Stomach (tissue), 9 donors: ENCODE results near the gene RAB18. TPM values are rescaled to one million over a fixed set of nuclear protein-coding genes. Genes with fewer than 3 reads are reported as not detected.

ENCODE experiments used
- DNase-seq, 2 donors: peaks; one replicate each; pipeline versions ENCODE4 v3.0.0 to v3.0.0-alpha.2; 2013 to 2019
- H3K27ac ChIP-seq, 5 donors: fragments of 200-600 bp in 4 of 5; sonication (generic) in 4 of 5; one replicate each; pipeline ENCODE4 v1.5.1; 2013 to 2019; ENCODE audit warnings: mild to moderate bottlenecking in 1 of 5, moderate library complexity in 1 of 5
- H3K27me3 ChIP-seq, 3 donors: fragments of 200-600 bp; sonication (generic); one replicate each; pipeline ENCODE4 v1.5.1; 2017 to 2019; ENCODE audit warnings: mixed run types in 1 of 3
- H3K36me3 ChIP-seq, 4 donors: fragments of 200-600 bp; sonication (generic); 1 replicate in 3 of 4; 2 replicates in 1 of 4; pipeline ENCODE4 v1.5.1; 2016 to 2019
- H3K4me1 ChIP-seq, 4 donors: fragments of 200-600 bp; sonication (generic); one replicate each; pipeline ENCODE4 v1.5.1; 2016 to 2019
- H3K4me3 ChIP-seq, 4 donors: fragments of 200-600 bp; sonication (generic) in 3 of 4; one replicate each; pipeline ENCODE4 v1.5.1; 2016 to 2019; ENCODE audit warnings: mild to moderate bottlenecking in 1 of 4
- H3K9me3 ChIP-seq, 4 donors: fragments of 200-600 bp; sonication (generic); one replicate each; pipeline ENCODE4 v1.5.1; 2016 to 2019
- CTCF ChIP-seq, 7 experiments: fragments of 450-650 bp in 4 of 7; fragments of 200-600 bp in 3 of 7; sonication (generic) in 3 of 7; IDR thresholded peaks; one replicate each; pipeline ENCODE4 v1.5.1; 2016 to 2019; ENCODE audit warnings: antibody characterized with exemption in 7 of 7, control low read depth in 2 of 7, mild to moderate bottlenecking in 1 of 7
- EP300 ChIP-seq: sonication (generic); formaldehyde crosslinking; IDR thresholded peaks from one replicate; pipeline ENCODE4 v1.6.1; 2017; ENCODE audit warnings: antibody characterized with exemption
- POLR2A ChIP-seq, 4 donors: fragments of 450-650 bp; IDR thresholded peaks; one replicate each; pipeline ENCODE4 v1.6.1; 2016; ENCODE audit warnings: antibody characterized with exemption in 4 of 4, control low read depth in 2 of 4, mild to moderate bottlenecking in 1 of 4, moderate library complexity in 1 of 4
- POLR2AphosphoS5 ChIP-seq, 3 donors: sonication (generic); formaldehyde crosslinking; IDR thresholded peaks; one replicate each; pipeline ENCODE4 v1.6.1; 2016; ENCODE audit warnings: antibody characterized with exemption in 3 of 3
- WGBS, 5 donors: extraction: QIAGEN DNeasy Blood & Tissue Kit in 3 of 5; methylation state at CpG; one replicate each; pipeline versions ENCODE4 v1.1.5 to v1.1.7; 2013 to 2018; 5-methylcytosine and 5-hydroxymethylcytosine counted together
- intact Hi-C: fragments of 100-400 bp; cut with DNase I; formaldehyde crosslinking; loops from one replicate; pipeline ENCODE4 v1.15.1; 2023; ENCODE audit warnings: low total_unique reads
- polyA plus RNA-seq, 3 donors: library from polyadenylated mRNA; stranded (reverse); fragments of 200-250 nt; gene quantifications; one replicate each; pipeline ENCODE4 v1.2.3, GENCODE V29; 2013
- total RNA-seq, 5 donors: library from RNA; depleted of rRNA; stranded (reverse); fragments of >200 nt; gene quantifications; one replicate each; pipeline versions ENCODE4 v1.1.0 to v1.2.3, GENCODE V29; 2014 to 2016
- donor health status: healthy with polysubstance abuse.
- donor health status: Bipolar disorder and iron deficiency.
- donor health status: healthy.

RAB18 gene
- total and polyA plus RNA-seq, 8 donors, result 4.9 to 111 (median 35.1) TPM

DNA sequence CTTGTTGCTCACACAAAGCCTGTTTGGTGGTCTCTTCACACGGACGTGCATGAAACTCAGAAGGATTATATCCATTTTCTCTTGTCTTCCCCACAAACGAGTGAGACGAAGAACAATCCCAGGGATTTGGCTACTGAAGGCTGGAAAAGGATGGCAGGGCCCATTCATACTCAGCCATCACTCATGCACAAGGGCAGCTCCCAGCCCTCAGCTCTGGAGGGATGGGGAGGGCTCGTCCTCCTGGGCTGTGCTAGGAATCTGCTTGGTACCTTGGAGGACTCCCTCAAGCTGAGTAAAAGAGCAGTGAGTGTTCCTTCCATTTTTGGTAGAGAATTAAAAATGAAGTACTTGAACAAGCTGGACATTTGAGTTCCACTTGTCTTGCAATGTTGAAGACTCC lies 33.2 kb upstream of the RAB18 start:
- Histone ChIP-seq H3K27me3 (no peaks in the 10 kb centered on the region), H3K27ac (no peak overlapping the region), H3K4me3 (no peak overlapping the region), H3K9me3 (no peaks in the 10 kb centered on the region), H3K36me3 (no peaks in the 10 kb centered on the region), H3K4me1 (no peaks in the 10 kb centered on the region)
- intact Hi-C loops, result no loop called here
- no peak for DNase-seq
- TF ChIP-seq CTCF (IDR thresholded peaks at IDR 0.05) (no peak), EP300 (no peak), POLR2A (IDR thresholded peaks at IDR 0.05) (no peak), POLR2AphosphoS5 (IDR thresholded peaks at IDR 0.05) (no peak)
- 49 to 68% (median 59%) methylated on average over 5 of the region's 5 CpGs for WGBS, 5 donors

DNA sequence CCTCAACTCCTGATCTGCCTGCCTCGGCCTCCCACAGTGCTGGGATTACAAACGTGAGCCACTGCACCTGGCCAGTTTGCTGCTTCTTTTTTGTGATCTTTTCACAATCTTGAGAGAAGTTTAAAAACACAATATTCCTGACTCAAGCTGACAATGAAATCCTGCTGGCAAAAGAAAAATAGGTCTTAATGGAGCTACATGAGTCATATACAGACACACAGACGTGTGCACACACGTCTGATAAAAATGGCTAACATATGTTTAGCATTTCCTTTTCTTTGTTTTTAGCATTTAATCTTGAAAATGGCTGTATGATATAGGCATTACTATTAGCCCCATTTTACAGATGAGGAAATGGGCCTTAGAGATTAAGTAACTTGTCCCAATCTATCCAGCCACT lies 29.4 kb upstream of the RAB18 start:
- intact Hi-C loops, result no loop called here
- H3K4me1 ChIP-seq, result no peaks in the 10 kb centered on the region
- no peaks in the 10 kb centered on the region for H3K27me3 ChIP-seq
- H3K36me3 ChIP-seq, result no peaks in the 10 kb centered on the region
- no peak overlapping the region for H3K27ac ChIP-seq
- WGBS, 5 donors, result 52 to 70% (median 55%) methylated on average over 4 of the region's 4 CpGs
- no peak overlapping the region for H3K4me3 ChIP-seq
- peaks cover 0 to 5% (median 0%) of the 10 kb centered on the region in 4 donors for H3K9me3 ChIP-seq
- TF ChIP-seq EP300 (no peak), POLR2AphosphoS5 (IDR thresholded peaks at IDR 0.05) (no peak), POLR2A (IDR thresholded peaks at IDR 0.05) (no peak), CTCF (IDR thresholded peaks at IDR 0.05) (no peak)
- DNase-seq, result no peak

- TF ChIP-seq CTCF (IDR thresholded peaks at IDR 0.05), result no peak
- TF ChIP-seq EP300, result no peak
- TF ChIP-seq POLR2A (IDR thresholded peaks at IDR 0.05), result no peak
- no peak for TF ChIP-seq POLR2AphosphoS5 (IDR thresholded peaks at IDR 0.05)
- Histone ChIP-seq H3K27ac (no peak overlapping the region), H3K4me3 (no peak overlapping the region), H3K27me3 (no peaks in the 10 kb centered on the region), H3K4me1 (peaks cover 0 to 15% (median 0%) of the 10 kb centered on the region in 4 donors), H3K9me3 (peaks cover 0 to 5% (median 0%) of the 10 kb centered on the region in 4 donors), H3K36me3 (no peaks in the 10 kb centered on the region)
- intact Hi-C loops, result no loop called here
- no peak for DNase-seq
- 58 to 83% (median 83%) methylated on average over 2 of the region's 2 CpGs for WGBS, 5 donors
These were observed 25.1 kb upstream of the RAB18 start for GRCh38 chr10:27479016-27479415.

- Histone ChIP-seq H3K4me1 (peaks cover 0 to 15% (median 0%) of the 10 kb centered on the region in 4 donors), H3K36me3 (no peaks in the 10 kb centered on the region), H3K9me3 (peaks cover 0 to 5% (median 0%) of the 10 kb centered on the region in 4 donors), H3K27me3 (no peaks in the 10 kb centered on the region), H3K4me3 (no peak overlapping the region), H3K27ac (no peak overlapping the region)
- DNase-seq, result no peak
- 64 to 93% (median 82%) methylated on average over 1 of the region's 1 CpG for WGBS, 5 donors
- intact Hi-C loops, result no loop called here
- no peak for TF ChIP-seq POLR2A (IDR thresholded peaks at IDR 0.05)
- TF ChIP-seq CTCF (IDR thresholded peaks at IDR 0.05), result no peak
- no peak for TF ChIP-seq POLR2AphosphoS5 (IDR thresholded peaks at IDR 0.05)
- no peak for TF ChIP-seq EP300
These were observed 22.6 kb upstream of the RAB18 start for GRCh38 chr10:27481486-27481885.
